Measurements from ENCODE around the gene UNC13B. TPM values are rescaled to one million over a fixed set of nuclear protein-coding genes. Genes with fewer than 3 reads are reported as not detected.

UNC13B gene
- total and polyA plus RNA-seq, 7 donors = 14.6 to 25.6 (median 20.5) TPM

GRCh38 chr9:35313916-35314315, 152.1 kb downstream of the UNC13B start:
- H3K4me1 ChIP-seq = no peaks in the 10 kb centered on the region
- intact Hi-C loops (cut with DNase I) = no loop called here
- no peaks in the 10 kb centered on the region for H3K27me3 ChIP-seq
- peaks cover 0 to 15% (median 6%) of the 10 kb centered on the region in 4 donors for H3K36me3 ChIP-seq
- H3K27ac ChIP-seq = no peak overlapping the region
- H3K9me3 ChIP-seq = no peaks in the 10 kb centered on the region
- no peak for DNase-seq
- no peak overlapping the region for H3K4me3 ChIP-seq
- 96 to 97% methylated on average over 4 of the region's 4 CpGs for whole genome bisulfite sequencing, 2 donors
- TF ChIP-seq POLR2A (IDR thresholded peaks at IDR 0.05) (no peak), EP300 (IDR thresholded peaks at IDR 0.05) (no peak), CTCF (IDR thresholded peaks at IDR 0.05) (no peak), POLR2AphosphoS5 (IDR thresholded peaks at IDR 0.05) (no peak)

GRCh38 chr9:35318741-35319140, 156.9 kb downstream of the UNC13B start:
- TF ChIP-seq EP300 (IDR thresholded peaks at IDR 0.05) (no peak), POLR2A (IDR thresholded peaks at IDR 0.05) (no peak), CTCF (IDR thresholded peaks at IDR 0.05) (no peak), POLR2AphosphoS5 (IDR thresholded peaks at IDR 0.05) (no peak)
- Histone ChIP-seq H3K9me3 (no peaks in the 10 kb centered on the region), H3K4me3 (no peak overlapping the region), H3K27ac (no peak overlapping the region), H3K4me1 (no peaks in the 10 kb centered on the region), H3K36me3 (peaks cover 0 to 5% (median 2%) of the 10 kb centered on the region in 4 donors), H3K27me3 (no peaks in the 10 kb centered on the region)
- DNase-seq = no peak
- 80% methylated on average over 1 of the region's 1 CpG for WGBS, 2 donors
- intact Hi-C loops (cut with DNase I) = no loop called here

GRCh38 chr9:35322075-35322885, 160.5 kb downstream of the UNC13B start:
- no peaks in the 10 kb centered on the region for H3K4me1 ChIP-seq
- WGBS, 2 donors = 82 to 92% methylated on average over 8 of the region's 8 CpGs
- H3K27ac ChIP-seq = no peak overlapping the region
- H3K27me3 ChIP-seq = no peaks in the 10 kb centered on the region
- no peak overlapping the region for H3K4me3 ChIP-seq
- no peaks in the 10 kb centered on the region for H3K9me3 ChIP-seq
- DNase-seq = no peak
- TF ChIP-seq POLR2AphosphoS5 (IDR thresholded peaks at IDR 0.05) (no peak), EP300 (IDR thresholded peaks at IDR 0.05) (no peak), CTCF (IDR thresholded peaks at IDR 0.05) (no peak), POLR2A (IDR thresholded peaks at IDR 0.05) (no peak)
- intact Hi-C loops (cut with DNase I) = no loop called here
- peaks cover 0 to 11% (median 0%) of the 10 kb centered on the region in 4 donors for H3K36me3 ChIP-seq

- H3K9me3 ChIP-seq = no peaks in the 10 kb centered on the region
- DNase-seq = no peak
- peaks cover 0 to 11% (median 0%) of the 10 kb centered on the region in 4 donors for H3K36me3 ChIP-seq
- H3K27me3 ChIP-seq = no peaks in the 10 kb centered on the region
- 87 to 91% methylated on average over 3 of the region's 3 CpGs for WGBS, 2 donors
- intact Hi-C loops (cut with DNase I) = no loop called here
- H3K27ac ChIP-seq = no peak overlapping the region
- H3K4me1 ChIP-seq = no peaks in the 10 kb centered on the region
- no peak for TF ChIP-seq CTCF (IDR thresholded peaks at IDR 0.05)
- TF ChIP-seq POLR2AphosphoS5 (IDR thresholded peaks at IDR 0.05) = no peak
- no peak for TF ChIP-seq EP300 (IDR thresholded peaks at IDR 0.05)
- TF ChIP-seq POLR2A (IDR thresholded peaks at IDR 0.05) = no peak
- H3K4me3 ChIP-seq = no peak overlapping the region
Observed at GRCh38 chr9:35324966-35325365, 163.2 kb downstream of the UNC13B start.

Measured in sigmoid colon (tissue), 7 donors.